ENCODE measurements around the gene UBQLN4. TPM values are rescaled to one million over a fixed set of nuclear protein-coding genes. Genes with fewer than 3 reads are reported as not detected.

Gene UBQLN4
- total RNA-seq, 1 experiment from 2014 or later: 37.3 TPM

- Mint-ChIP-seq H3K36me3 (peaks cover 6% of the 10 kb centered on the region), H3K27ac (no peak overlapping the region), H3K9me3 (peaks cover 15% of the 10 kb centered on the region), H3K27me3 (ENCODE audit: low read depth) (no peaks in the 10 kb centered on the region; the same call in 1 of the 2 replicates), H3K4me3 (no peak overlapping the region), H3K4me1 (peaks cover 27% of the 10 kb centered on the region)
- ChIA-PET CTCF (interaction anchor here (0.5 to 4.8 kb wide), 50 partner anchors 10 to 1877 kb away, joined by 3 to 122 read pairs (median 5); partner anchors contain the start of genes ARHGEF2, GON4L, KHDC4 and MEX3A), POLR2A (interaction anchor here (1.0 kb wide), 3 partner anchors 11 to 22 kb away, joined by 3 to 9 read pairs (median 4); partner anchors contain the start of gene ARHGEF2)
- DNase-seq (ENCODE audit: low spot score): peak; percentile 82
- peak; percentile 99 for TF ChIP-seq CTCF (IDR thresholded peaks at IDR 0.05)
- peak; percentile 26; the same call in 1 of the 2 replicates for TF ChIP-seq MAX (CRISPR knock-in tag; IDR thresholded peaks at IDR 0.05)
- TF ChIP-seq CREB1 (CRISPR knock-in tag; IDR thresholded peaks at IDR 0.05): no peak
- no peak for TF ChIP-seq SMAD4 (CRISPR knock-in tag; IDR thresholded peaks at IDR 0.05)
- no peak for TF ChIP-seq JUN (CRISPR knock-in tag; IDR thresholded peaks at IDR 0.05)
- 0 out of 2 replicates have a peak, but pooled peaks have one; percentile 31 for TF ChIP-seq KAT7 (CRISPR knock-in tag; IDR thresholded peaks at IDR 0.05; ENCODE audit: borderline replicate concordance)
- TF ChIP-seq ZBTB43 (CRISPR knock-in tag; IDR thresholded peaks at IDR 0.05): no peak
- peak; percentile 84 for ATAC-seq
Measured at GRCh38 chr1:155989242-155990004, 64.2 kb downstream of the UBQLN4 start.

Other genes starting within 250 kb of the UBQLN4 start
- gene GON4L, start 196.6 kb downstream of the UBQLN4 start, total RNA-seq (2021): 44.6 to 54.4 TPM (median 46.6 TPM) in 3 replicates
- 6.1 to 8.9 TPM (median 7.5 TPM) in 3 replicates for gene SYT11, start 194.2 kb downstream of the UBQLN4 start, total RNA-seq (2021)
- gene RIT1, start 142.4 kb downstream of the UBQLN4 start, total RNA-seq (2021): 25.1 to 29.3 TPM (median 27.2 TPM) in 3 replicates
- 46.0 to 64.4 TPM (median 59.8 TPM) in 3 replicates for gene KHDC4, start 119.4 kb downstream of the UBQLN4 start, total RNA-seq (2021)
- gene RXFP4, start 112.2 kb downstream of the UBQLN4 start, total RNA-seq (2021): not detected in 3 replicates
- 60.0 to 69.5 TPM (median 66.2 TPM) in 3 replicates for gene ARHGEF2, start 75.3 kb downstream of the UBQLN4 start, total RNA-seq (2021)
- gene SSR2, start 32.8 kb downstream of the UBQLN4 start, total RNA-seq (2021): 172 to 175 TPM (median 174 TPM) in 3 replicates
- gene LAMTOR2, start 984 bp upstream of the UBQLN4 start, total RNA-seq (2021): 62.4 to 75.7 TPM (median 73.8 TPM) in 3 replicates
- gene RAB25, start 7.4 kb upstream of the UBQLN4 start, total RNA-seq (2021): 61.9 to 82.8 TPM (median 82.5 TPM) in 3 replicates
- 66.3 to 79.1 TPM (median 70.6 TPM) in 3 replicates for gene MEX3A, start 28.7 kb upstream of the UBQLN4 start, total RNA-seq (2021)
- 40.7 to 68.8 TPM (median 46.2 TPM) in 3 replicates for gene LMNA, start 60.9 kb upstream of the UBQLN4 start, total RNA-seq (2021)
- 6.9 to 12.4 TPM (median 8.7 TPM) in 3 replicates for gene SEMA4A, start 99.8 kb upstream of the UBQLN4 start, total RNA-seq (2021)
- gene SLC25A44, start 140.3 kb upstream of the UBQLN4 start, total RNA-seq (2021): 17.9 to 29.1 TPM (median 19.7 TPM) in 3 replicates
- 112 to 129 TPM (median 115 TPM) in 3 replicates for gene PMF1, start 159.2 kb upstream of the UBQLN4 start, total RNA-seq (2021)
- gene BGLAP, start 188.4 kb upstream of the UBQLN4 start, total RNA-seq (2021): 2.3 to 3.8 TPM (median 2.6 TPM) in 3 replicates
- gene PAQR6, start 194.3 kb upstream of the UBQLN4 start, total RNA-seq (2021): 5.9 to 7.9 TPM (median 6.5 TPM) in 3 replicates
- gene SMG5, start 229.0 kb upstream of the UBQLN4 start, total RNA-seq (2021): 87.7 to 109 TPM (median 91.1 TPM) in 3 replicates
- 2.2 to 2.7 TPM (median 2.4 TPM) in 3 replicates for gene TMEM79, start 230.5 kb upstream of the UBQLN4 start, total RNA-seq (2021)
- gene GLMP, start 241.9 kb upstream of the UBQLN4 start, total RNA-seq (2021): 53.7 to 60.3 TPM (median 58.7 TPM) in 3 replicates
- gene VHLL, start 245.5 kb upstream of the UBQLN4 start, total RNA-seq (2021): 0.39 TPM in 1 of 3 replicates, not detected in the others

Data from WTC11 (cell line).